G401.6 (cell line): ENCODE data around the gene ZNF785.
"Not testable (repeated sequence)": the region's sequence is repeated elsewhere in the genome, so short reads cannot be mapped to it uniquely, and the experiment has no call there.

Experiments
- FAIRE-seq: peaks from 2 replicates; lab custom pipeline; 2012; peaks lifted over from hg19 to GRCh38; lab: Jason Lieb, UNC

The ZNF785 gene

DNA sequence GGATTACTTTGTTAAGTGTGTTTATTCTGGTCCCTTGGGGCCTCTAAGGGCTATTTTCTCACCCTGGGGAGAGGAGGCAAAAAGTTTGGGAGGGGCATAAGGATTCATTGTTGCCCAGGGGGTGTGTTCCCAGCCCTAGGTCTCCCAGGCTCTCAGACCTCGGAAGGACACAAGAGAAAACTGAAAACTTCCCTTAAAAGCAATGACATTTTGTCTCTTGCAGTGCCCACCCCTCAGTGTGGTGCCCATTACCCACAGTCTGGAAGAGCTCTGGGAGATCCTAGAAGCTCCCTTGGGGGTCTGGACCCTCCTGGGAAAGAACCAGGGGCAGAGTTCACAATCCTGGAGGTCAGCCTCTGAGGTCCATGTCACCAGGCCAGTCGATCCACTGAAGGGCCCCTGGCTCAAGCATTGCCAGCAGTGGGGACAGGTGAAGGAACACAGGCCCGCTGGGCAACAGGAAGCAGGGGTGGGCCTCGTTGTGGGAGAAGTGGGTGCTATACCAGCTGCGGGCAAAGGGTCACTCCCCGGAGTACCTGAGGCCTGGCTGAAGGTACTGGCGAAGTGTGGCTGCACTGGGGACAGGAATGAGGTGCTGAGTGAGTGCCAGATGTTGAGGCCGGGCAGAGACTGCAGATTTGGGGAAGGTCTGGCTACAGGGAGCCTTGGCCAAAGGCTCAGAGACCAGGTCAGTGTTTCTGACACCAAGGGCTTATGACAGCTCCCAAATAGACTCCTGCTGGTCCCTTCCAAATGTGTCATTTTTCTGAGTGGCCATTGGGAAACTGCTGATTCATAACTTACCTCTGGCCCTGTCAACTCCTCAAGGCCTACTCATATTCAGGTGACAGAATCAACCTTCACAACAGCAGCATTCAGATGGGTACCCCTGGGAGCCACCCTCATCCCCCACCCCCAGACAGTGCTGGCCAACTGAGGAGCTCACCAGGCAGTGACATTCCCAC, 46.2 kb downstream of the ZNF785 start:
- FAIRE-seq = no peak

DNA sequence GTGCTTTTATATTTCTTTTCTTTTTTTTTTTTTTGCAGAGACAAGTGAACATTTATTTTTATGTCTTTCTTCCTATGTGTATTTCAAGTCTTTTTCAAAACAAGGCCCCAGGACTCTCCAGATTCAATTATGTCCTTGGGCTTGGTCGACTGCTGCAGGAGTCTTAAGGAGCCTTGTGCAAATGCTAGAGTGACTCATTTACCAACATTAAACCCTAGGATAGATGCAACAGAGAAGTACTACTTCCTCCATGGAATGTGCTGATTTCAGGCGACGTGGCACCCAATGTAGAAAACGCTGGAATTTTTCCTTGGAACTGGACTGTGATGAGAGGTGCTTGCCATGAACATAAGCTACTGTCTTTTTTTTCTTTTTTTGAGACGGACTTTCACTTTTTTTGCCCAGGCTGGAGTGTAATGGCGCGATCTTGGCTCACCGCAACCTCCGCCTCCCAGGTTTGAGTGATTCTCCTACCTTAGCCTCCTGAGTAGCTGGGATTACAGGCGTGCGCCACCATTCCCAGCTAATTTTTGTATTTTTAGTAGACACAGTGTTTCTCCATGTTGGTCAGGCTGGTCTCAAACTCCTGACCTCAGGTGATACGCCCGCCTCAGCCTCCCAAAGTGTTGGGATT, 49.0 kb downstream of the ZNF785 start:
- not testable (repeated sequence) for FAIRE-seq

DNA sequence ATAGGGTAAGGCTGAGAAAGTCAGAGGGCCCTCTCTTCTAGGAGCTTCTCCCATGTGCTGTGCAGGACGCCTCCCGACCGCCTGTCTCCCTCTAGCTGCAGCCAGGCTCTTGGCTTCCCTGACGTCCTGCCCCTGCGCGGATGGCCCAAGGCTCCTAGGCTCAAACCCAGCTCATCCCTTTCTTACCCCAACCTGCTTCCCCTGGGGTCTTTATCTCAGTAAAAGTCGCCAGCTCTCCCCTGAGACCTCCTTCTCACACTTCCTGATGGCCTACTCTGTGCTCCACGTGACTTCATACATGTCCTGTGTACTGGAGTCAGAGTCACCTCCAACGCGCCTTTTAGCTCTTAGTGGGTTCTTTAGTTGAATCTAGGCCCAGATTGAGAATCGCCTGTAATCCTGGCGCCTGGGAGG, 49.7 kb downstream of the ZNF785 start:
- FAIRE-seq = no peak

DNA sequence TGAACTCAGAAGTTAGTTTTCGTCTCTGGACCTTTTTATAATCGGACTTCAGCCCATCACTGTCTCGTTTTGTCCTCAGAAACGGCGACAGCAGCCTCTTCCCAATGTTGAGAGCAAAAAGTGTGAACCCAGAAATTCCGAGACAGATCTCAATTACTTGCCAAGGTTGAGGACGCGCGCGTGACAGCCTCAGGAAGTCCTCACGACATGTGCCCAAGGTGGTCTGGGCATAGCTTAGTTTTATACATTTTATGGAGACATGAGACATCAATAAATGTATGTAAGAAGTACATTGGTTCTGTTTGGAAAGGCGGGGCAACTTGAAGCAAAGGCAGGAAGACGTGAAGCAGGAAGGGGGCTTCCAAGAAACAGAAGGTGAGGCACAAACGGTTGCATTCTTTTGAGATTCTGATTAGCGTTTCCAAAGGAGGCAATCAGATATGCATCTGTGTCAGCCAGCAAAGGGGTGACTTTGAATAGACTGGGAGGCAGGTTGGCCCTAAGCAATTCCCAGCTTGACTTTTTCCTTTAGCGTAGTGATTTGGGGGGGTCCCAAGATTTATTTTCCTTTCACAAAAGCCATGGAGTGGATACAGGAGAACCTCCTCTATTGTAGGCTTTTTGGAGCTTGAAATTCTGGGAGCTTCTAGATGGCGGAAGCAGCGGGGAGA, 50.3 kb downstream of the ZNF785 start:
- FAIRE-seq = no peak

DNA sequence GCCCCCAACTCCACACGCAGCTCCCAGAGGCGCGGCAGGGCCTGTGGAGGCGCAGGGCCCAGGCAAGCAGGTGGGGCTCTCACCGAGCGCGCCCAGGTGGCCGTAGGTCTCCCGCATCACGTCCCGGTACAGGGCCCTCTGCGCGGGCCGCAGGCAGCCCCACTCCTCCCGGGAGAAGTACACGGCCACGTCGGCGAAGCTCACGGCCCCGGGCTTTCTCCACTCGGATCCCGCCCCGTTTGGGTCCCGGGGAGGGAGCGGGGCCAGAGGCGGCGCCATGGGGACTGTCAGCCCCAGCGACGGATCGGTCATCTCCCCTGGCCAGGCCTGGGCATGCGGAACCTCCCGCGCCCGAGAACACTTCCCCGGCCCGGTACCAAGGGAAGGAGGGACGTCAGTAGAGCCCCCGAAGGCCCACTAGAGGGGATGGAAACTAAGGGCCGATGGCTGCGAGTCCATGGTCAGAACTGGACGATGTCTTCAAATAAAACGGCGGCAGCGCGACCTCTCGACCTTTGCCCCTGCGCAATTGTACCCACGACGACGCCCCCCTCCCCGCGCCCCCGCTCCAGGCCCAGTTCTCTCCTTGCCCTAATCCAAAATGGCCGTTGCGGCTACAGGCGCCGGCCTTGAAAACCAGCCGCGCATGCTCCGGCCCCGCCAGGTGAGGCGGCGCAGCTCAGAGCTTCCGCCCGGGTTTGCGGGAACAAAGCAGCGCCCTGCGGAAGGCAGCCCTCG, 51.0 kb downstream of the ZNF785 start, which contains the start of gene ZNF747:
Gene ZNF747, minus strand, starts transcription at position 491 of the 738 bp plus-strand sequence. Its CDS starts 179 bp downstream, at position 312.
- FAIRE-seq = no peak

DNA sequence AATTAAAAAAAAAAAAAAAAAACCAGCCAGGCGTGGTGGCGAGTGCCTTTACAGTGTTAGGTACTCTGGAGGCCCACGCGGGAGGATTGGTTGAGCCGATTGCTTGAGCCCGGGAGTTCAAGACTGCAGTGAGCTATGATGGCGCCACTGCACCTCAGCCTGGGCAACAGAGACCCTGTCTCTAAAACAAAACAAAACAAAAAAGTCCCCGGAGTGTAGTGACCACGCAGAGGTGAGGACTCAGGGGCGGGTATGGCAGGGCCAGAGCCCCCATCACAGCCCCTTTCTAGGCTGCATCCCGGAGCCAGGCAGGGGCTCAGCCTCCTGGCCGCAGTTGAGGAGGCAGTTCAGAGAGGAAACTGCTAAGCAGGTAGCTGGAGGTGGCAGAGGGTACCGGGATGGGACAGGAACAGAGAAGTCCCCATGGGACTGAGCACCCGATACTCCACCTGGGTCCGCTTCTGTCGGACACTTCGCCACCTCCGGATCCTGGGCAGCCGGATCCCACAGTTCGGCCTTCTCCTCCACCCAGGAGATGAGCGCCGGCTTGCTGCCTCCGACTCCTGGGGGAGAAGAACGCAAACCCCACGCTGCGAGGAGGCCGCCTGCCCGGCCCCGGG, 51.6 kb downstream of the ZNF785 start:
- FAIRE-seq = no peak

DNA sequence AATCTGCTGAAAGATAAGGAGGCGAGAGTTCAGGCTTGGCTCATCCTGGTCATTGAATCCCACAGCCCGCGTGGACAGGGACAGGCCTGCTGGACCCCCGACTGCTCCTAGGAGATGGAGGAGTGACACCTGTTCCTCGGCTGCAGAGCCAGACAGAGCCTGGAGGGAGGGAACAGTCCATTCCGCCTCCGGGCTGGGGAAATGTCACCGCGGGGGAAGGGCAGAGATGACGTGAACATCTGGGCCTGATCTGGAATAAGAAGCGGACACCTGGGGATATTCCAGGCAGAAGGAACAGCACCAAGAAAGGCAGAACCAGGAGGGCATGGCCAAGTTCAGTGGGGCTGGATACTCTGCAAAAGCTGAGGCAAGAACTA, 52.4 kb downstream of the ZNF785 start:
- FAIRE-seq = no peak

DNA sequence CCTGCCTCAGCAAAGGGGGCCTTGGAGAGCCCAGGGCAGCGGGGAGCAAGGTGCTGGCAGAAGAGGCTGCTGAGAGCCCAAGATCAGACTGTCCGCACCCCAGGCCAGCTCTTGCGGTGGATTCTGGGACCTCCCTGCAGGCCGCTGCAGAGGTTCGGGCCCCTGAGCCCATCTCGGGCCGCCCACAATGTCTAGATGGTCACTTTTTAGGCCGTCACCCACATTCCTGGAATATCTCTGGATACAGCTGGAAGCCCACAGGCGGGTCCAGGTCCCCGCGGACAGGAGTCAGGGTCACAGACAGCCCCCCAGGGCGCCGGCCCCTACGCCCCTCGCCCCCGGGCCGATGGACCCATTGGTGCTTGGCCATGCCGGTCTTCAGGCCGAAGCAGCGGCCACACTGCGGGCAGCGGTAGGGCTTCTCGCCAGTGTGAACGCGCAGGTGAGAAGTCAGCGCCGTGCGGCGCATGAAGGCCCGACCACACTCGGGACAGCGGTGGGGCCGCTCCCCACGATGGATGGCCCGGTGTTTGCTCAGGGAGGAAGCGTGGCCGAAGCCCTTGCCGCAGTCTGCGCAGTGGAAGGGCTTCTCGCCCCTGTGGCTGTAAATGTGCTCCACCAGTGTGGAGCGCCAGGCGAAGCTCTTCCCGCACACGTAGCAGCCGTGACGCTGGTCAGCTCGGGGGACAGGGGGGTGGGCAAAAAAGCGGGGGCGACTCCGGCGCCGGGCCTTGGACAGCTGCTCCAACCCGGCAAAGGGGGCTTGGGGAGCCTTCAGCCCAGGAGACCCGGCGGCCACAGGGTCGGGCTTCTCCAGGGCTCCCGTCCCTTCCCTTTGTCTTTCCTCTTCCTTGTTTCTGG, 53.0 kb downstream of the ZNF785 start:
- FAIRE-seq = no peak
